Neuron (in vitro differentiated cells): Measurements from ENCODE around the gene CFAP20DC.
"Not testable (repeated sequence)": the region's sequence is repeated elsewhere in the genome, so short reads cannot be mapped to it uniquely, and the experiment has no call there.

Experiments used
- H2AFZ ChIP-seq: one replicate; pipeline ENCODE4 v1.6.1; 2013; ENCODE audit warnings: low read depth, mild to moderate bottlenecking, inconsistent platforms, low read length, moderate library complexity
- H3K27me3 ChIP-seq: one replicate; pipeline ENCODE4 v1.6.1; 2013; ENCODE audit warnings: low read length; ENCODE audit not compliant: insufficient read depth
- H3K36me3 ChIP-seq: one replicate; pipeline ENCODE4 v1.6.1; 2013; ENCODE audit warnings: low read length; ENCODE audit not compliant: insufficient read depth
- H3K4me1 ChIP-seq: one replicate; pipeline ENCODE4 v1.6.1; 2013; ENCODE audit warnings: low read length; ENCODE audit not compliant: insufficient read depth
- H3K4me3 ChIP-seq: 2 replicates; pipeline ENCODE4 v1.5.1; 2013; ENCODE audit warnings: mild to moderate bottlenecking, low read length, moderate library complexity
- H3K9me3 ChIP-seq: one replicate; pipeline ENCODE4 v1.6.1; 2013; ENCODE audit warnings: low read length

Gene CFAP20DC

GRCh38 chr3:59049671-59050331, at the start of gene CFAP20DC:
TSS of gene CFAP20DC (minus strand) at chr3:59050025. CDS start at chr3:59049631, 394 bp downstream.
- H3K4me1 ChIP-seq = peaks cover 8% of the 10 kb centered on the region
- H3K4me3 ChIP-seq = no peak within 1 kb of the TSS
- no peak within 1 kb of the TSS for H2AFZ ChIP-seq
- no peaks in the 10 kb centered on the region for H3K36me3 ChIP-seq
- H3K27me3 ChIP-seq = no peaks in the 10 kb centered on the region
- peaks cover 5% of the 10 kb centered on the region for H3K9me3 ChIP-seq

GRCh38 chr3:59098516-59098915, 48.7 kb upstream of the CFAP20DC start:
- H3K4me3 ChIP-seq, H3K27me3 ChIP-seq, H3K36me3 ChIP-seq, H3K4me1 ChIP-seq, H3K9me3 ChIP-seq, H2AFZ ChIP-seq: not testable (repeated sequence)

- Histone ChIP-seq H3K36me3 (no peaks in the 10 kb centered on the region), H3K9me3 (no peaks in the 10 kb centered on the region), H3K27me3 (no peaks in the 10 kb centered on the region), H3K4me1 (no peaks in the 10 kb centered on the region), H3K4me3 (no peak overlapping the region), H2AFZ (no peak overlapping the region)
These were observed 44.6 kb upstream of the CFAP20DC start for GRCh38 chr3:59094446-59094845.

- Histone ChIP-seq H3K9me3 (no peaks in the 10 kb centered on the region), H3K4me3 (no peak overlapping the region), H2AFZ (no peak overlapping the region), H3K4me1 (no peaks in the 10 kb centered on the region), H3K27me3 (no peaks in the 10 kb centered on the region), H3K36me3 (no peaks in the 10 kb centered on the region)
These were observed 43.7 kb upstream of the CFAP20DC start for GRCh38 chr3:59093521-59093920.

- Histone ChIP-seq H3K4me1 (no peaks in the 10 kb centered on the region), H3K36me3 (no peaks in the 10 kb centered on the region)
These were observed 38.9 kb upstream of the CFAP20DC start for GRCh38 chr3:59088761-59089160.

GRCh38 chr3:59085976-59086375, 36.2 kb upstream of the CFAP20DC start:
- Histone ChIP-seq H3K27me3 (no peaks in the 10 kb centered on the region), H3K4me3 (no peak overlapping the region), H3K9me3 (no peaks in the 10 kb centered on the region), H3K4me1 (no peaks in the 10 kb centered on the region), H3K36me3 (no peaks in the 10 kb centered on the region), H2AFZ (no peak overlapping the region)

More at GRCh38 chr3:59088761-59089160, 38.9 kb upstream of the CFAP20DC start:
- H3K27me3 ChIP-seq = no peaks in the 10 kb centered on the region
- no peaks in the 10 kb centered on the region for H3K9me3 ChIP-seq
- H3K4me3 ChIP-seq = no peak overlapping the region
- no peak overlapping the region for H2AFZ ChIP-seq

GRCh38 chr3:59084583-59084982, 34.8 kb upstream of the CFAP20DC start:
- Histone ChIP-seq H3K27me3 (no peaks in the 10 kb centered on the region), H3K4me1 (no peaks in the 10 kb centered on the region), H3K9me3 (no peaks in the 10 kb centered on the region), H2AFZ (no peak overlapping the region), H3K36me3 (no peaks in the 10 kb centered on the region), H3K4me3 (no peak overlapping the region)

GRCh38 chr3:59082106-59082505, 32.3 kb upstream of the CFAP20DC start:
- H3K9me3 ChIP-seq = no peaks in the 10 kb centered on the region
- no peaks in the 10 kb centered on the region for H3K36me3 ChIP-seq
- no peak overlapping the region for H3K4me3 ChIP-seq
- no peak overlapping the region for H2AFZ ChIP-seq
- no peaks in the 10 kb centered on the region for H3K4me1 ChIP-seq
- H3K27me3 ChIP-seq = no peaks in the 10 kb centered on the region

- no peaks in the 10 kb centered on the region for H3K9me3 ChIP-seq
- H3K27me3 ChIP-seq = no peaks in the 10 kb centered on the region
- no peaks in the 10 kb centered on the region for H3K36me3 ChIP-seq
- no peak overlapping the region for H2AFZ ChIP-seq
- no peaks in the 10 kb centered on the region for H3K4me1 ChIP-seq
- H3K4me3 ChIP-seq = no peak overlapping the region
These were observed 31.2 kb upstream of the CFAP20DC start for GRCh38 chr3:59081071-59081470.

- Histone ChIP-seq H3K4me3 (no peak overlapping the region), H3K36me3 (no peaks in the 10 kb centered on the region), H3K4me1 (no peaks in the 10 kb centered on the region), H2AFZ (no peak overlapping the region), H3K27me3 (no peaks in the 10 kb centered on the region), H3K9me3 (no peaks in the 10 kb centered on the region)
These were observed 30.1 kb upstream of the CFAP20DC start for GRCh38 chr3:59079962-59080361.

GRCh38 chr3:59074764-59075163, 24.9 kb upstream of the CFAP20DC start:
- no peak overlapping the region for H3K4me3 ChIP-seq
- no peaks in the 10 kb centered on the region for H3K9me3 ChIP-seq
- H3K27me3 ChIP-seq = no peaks in the 10 kb centered on the region
- H3K4me1 ChIP-seq = no peaks in the 10 kb centered on the region
- no peaks in the 10 kb centered on the region for H3K36me3 ChIP-seq
- no peak overlapping the region for H2AFZ ChIP-seq

- H3K27me3 ChIP-seq = no peaks in the 10 kb centered on the region
- no peaks in the 10 kb centered on the region for H3K9me3 ChIP-seq
- H3K4me3 ChIP-seq = no peak overlapping the region
- no peaks in the 10 kb centered on the region for H3K36me3 ChIP-seq
- H3K4me1 ChIP-seq = no peaks in the 10 kb centered on the region
- H2AFZ ChIP-seq = no peak overlapping the region
These were observed 22.9 kb upstream of the CFAP20DC start for GRCh38 chr3:59072681-59073080.

GRCh38 chr3:59069838-59070237, 20.0 kb upstream of the CFAP20DC start:
- no peak overlapping the region for H3K4me3 ChIP-seq
- H3K9me3 ChIP-seq = no peaks in the 10 kb centered on the region
- no peak overlapping the region for H2AFZ ChIP-seq
- H3K27me3 ChIP-seq = no peaks in the 10 kb centered on the region
- no peaks in the 10 kb centered on the region for H3K4me1 ChIP-seq
- H3K36me3 ChIP-seq = no peaks in the 10 kb centered on the region

GRCh38 chr3:59065240-59065639, 15.4 kb upstream of the CFAP20DC start:
- Histone ChIP-seq H3K27me3 (no peaks in the 10 kb centered on the region), H2AFZ (no peak overlapping the region), H3K4me1 (no peaks in the 10 kb centered on the region), H3K4me3 (no peak overlapping the region), H3K36me3 (no peaks in the 10 kb centered on the region), H3K9me3 (no peaks in the 10 kb centered on the region)
